Neural progenitor cell (in vitro differentiated cells): ENCODE measurements around the gene PXDN. TPM values are rescaled to one million over a fixed set of nuclear protein-coding genes. Genes with fewer than 3 reads are reported as not detected.

ENCODE experiments used
- DNase-seq: peaks from one replicate; pipeline ENCODE4 v3.0.0-alpha.2; 2016; ENCODE audit warnings: low spot score
- H2AFZ ChIP-seq: fragments of 200-600 bp; sonication (generic); replicated peaks from 2 replicates; pipeline ENCODE4 v1.6.1; 2016; ENCODE audit warnings: antibody characterized with exemption
- H3F3A ChIP-seq: fragments of 200-600 bp; sonication (generic); 2 replicates; pipeline ENCODE4 v1.6.1; 2016; ENCODE audit warnings: antibody characterized with exemption, low read depth
- H3K27ac ChIP-seq: fragments of 200-600 bp; sonication (generic); 2 replicates; pipeline ENCODE4 v1.5.1; 2016; ENCODE audit warnings: mild to moderate bottlenecking
- H3K27me3 ChIP-seq: fragments of 200-600 bp; sonication (generic); 2 replicates; pipeline ENCODE4 v1.6.1; 2016; ENCODE audit warnings: mild to moderate bottlenecking, moderate library complexity
- H3K36me3 ChIP-seq: fragments of 200-600 bp; sonication (generic); 2 replicates; pipeline ENCODE4 v1.5.1; 2016
- H3K4me1 ChIP-seq: fragments of 200-600 bp; sonication (generic); 2 replicates; pipeline ENCODE4 v1.6.1; 2016; ENCODE audit warnings: mixed run types
- H3K4me2 ChIP-seq: fragments of 200-600 bp; sonication (generic); 2 replicates; pipeline ENCODE4 v1.6.1; 2016
- H3K4me3 ChIP-seq: fragments of 200-600 bp; sonication (generic); 2 replicates; pipeline ENCODE4 v1.5.1; 2016
- H3K79me2 ChIP-seq: fragments of 200-600 bp; sonication (generic); 2 replicates; pipeline ENCODE4 v1.6.1; 2016; ENCODE audit warnings: low read depth
- H3K9ac ChIP-seq: fragments of 200-600 bp; sonication (generic); 2 replicates; pipeline ENCODE4 v1.6.1; 2016
- H3K9me3 ChIP-seq: fragments of 200-600 bp; sonication (generic); 2 replicates; pipeline ENCODE4 v1.5.1; 2016; ENCODE audit warnings: low read depth
- H4K20me1 ChIP-seq: fragments of 200-600 bp; sonication (generic); 2 replicates; pipeline ENCODE4 v1.6.1; 2016; ENCODE audit warnings: low read depth
- H3K27ac Mint-ChIP-seq: 3 replicates; pipeline ENCODE4 v1.8.0; 2021; ENCODE audit warnings: mixed read lengths
- H3K27me3 Mint-ChIP-seq: 2 replicates; pipeline ENCODE4 v1.8.0; 2022; ENCODE audit warnings: low read depth, mild to moderate bottlenecking, inconsistent platforms, moderate library complexity, mixed read lengths; ENCODE audit not compliant: insufficient read depth
- H3K36me3 Mint-ChIP-seq: 3 replicates; pipeline ENCODE4 v1.8.0; 2021; ENCODE audit warnings: mixed read lengths
- H3K4me1 Mint-ChIP-seq: 3 replicates; pipeline ENCODE4 v1.8.0; 2021; ENCODE audit warnings: mixed read lengths
- H3K4me3 Mint-ChIP-seq: 3 replicates; pipeline ENCODE4 v1.8.0; 2021; ENCODE audit warnings: mild to moderate bottlenecking, moderate library complexity, mixed read lengths
- H3K9me3 Mint-ChIP-seq: 3 replicates; pipeline ENCODE4 v1.8.0; 2020; ENCODE audit warnings: mixed read lengths
- EZH2 ChIP-seq: fragments of 200-600 bp; sonication (generic); IDR thresholded peaks from 2 replicates; pipeline ENCODE4 v1.6.1; 2017; ENCODE audit warnings: antibody characterized with exemption, mild to moderate bottlenecking, moderate library complexity
- EZH2phosphoT487 ChIP-seq: fragments of 200-600 bp; sonication (generic); IDR thresholded peaks from 2 replicates; pipeline ENCODE4 v1.6.1; 2017; ENCODE audit warnings: antibody characterized with exemption
- total RNA-seq: library from RNA; depleted of rRNA; stranded (reverse); fragments of >200 nt; gene quantifications from 2 replicates; pipeline ENCODE4 v1.2.3, GENCODE V29; 2015; ENCODE audit warnings: low replicate concordance
- TF ChIP-seq, protein P1 (sequence below): fragments of 200-600 bp; sonication (generic); IDR thresholded peaks from 2 replicates; pipeline ENCODE4 v1.5.1; 2017; ENCODE audit warnings: antibody characterized with exemption, mild to moderate bottlenecking

PXDN gene
- total RNA-seq, 1 donor from 2014 or later: 118 TPM

DNA sequence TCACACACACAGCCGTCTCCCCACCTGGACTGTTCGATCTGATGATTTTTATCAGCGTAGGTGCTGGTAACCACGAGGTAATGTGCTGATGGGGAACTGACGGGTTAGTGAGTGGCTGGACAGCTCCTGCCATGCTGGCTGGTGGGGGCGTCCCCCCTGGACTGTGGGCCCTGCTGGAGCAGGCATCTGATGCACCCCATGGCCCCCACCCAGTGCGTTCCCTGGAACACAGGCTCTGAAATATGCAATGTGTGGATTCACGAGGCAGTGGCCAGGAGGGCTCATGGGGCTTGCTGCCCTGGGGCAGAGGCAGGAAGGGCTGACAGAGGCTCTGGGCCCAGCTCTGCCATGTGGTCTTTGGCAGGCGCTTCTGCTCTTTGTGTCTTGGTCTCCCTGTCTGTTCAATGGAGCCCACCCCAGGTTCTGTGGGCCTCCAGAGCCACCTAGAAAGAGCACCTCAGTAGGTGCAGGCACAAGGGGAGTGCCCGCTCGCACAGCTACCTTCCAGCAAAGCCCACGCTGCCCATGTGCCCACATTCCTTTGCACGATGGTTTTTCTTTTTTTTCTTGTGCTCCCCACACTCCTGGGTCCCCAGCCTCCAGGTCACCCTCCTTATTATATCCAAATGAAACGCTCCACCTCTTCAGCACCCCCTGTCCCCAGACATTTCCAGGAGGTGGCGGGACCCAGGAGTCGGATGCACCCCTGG is 10.3 kb upstream of the PXDN start:
- Histone ChIP-seq H3K9me3 (no peaks in the 10 kb centered on the region), H3K4me3 (no peak overlapping the region), H3K4me2 (no peak overlapping the region), H3K36me3 (no peaks in the 10 kb centered on the region), H3K4me1 (no peaks in the 10 kb centered on the region), H3K27ac (no peak overlapping the region), H3K27me3 (no peaks in the 10 kb centered on the region), H3K79me2 (no peaks in the 10 kb centered on the region), H3F3A (no peaks in the 10 kb centered on the region), H2AFZ (no peak overlapping the region), H4K20me1 (no peaks in the 10 kb centered on the region), H3K9ac (no peak overlapping the region)
- no peak for DNase-seq
- Mint-ChIP-seq H3K4me3 (no peak overlapping the region), H3K4me1 (peaks cover 5% of the 10 kb centered on the region), H3K9me3 (peaks cover 39% of the 10 kb centered on the region), H3K27me3 (peaks cover 4% of the 10 kb centered on the region), H3K27ac (peak overlapping the region; percentile 57), H3K36me3 (peaks cover 3% of the 10 kb centered on the region)
- TF ChIP-seq, protein P1, sequence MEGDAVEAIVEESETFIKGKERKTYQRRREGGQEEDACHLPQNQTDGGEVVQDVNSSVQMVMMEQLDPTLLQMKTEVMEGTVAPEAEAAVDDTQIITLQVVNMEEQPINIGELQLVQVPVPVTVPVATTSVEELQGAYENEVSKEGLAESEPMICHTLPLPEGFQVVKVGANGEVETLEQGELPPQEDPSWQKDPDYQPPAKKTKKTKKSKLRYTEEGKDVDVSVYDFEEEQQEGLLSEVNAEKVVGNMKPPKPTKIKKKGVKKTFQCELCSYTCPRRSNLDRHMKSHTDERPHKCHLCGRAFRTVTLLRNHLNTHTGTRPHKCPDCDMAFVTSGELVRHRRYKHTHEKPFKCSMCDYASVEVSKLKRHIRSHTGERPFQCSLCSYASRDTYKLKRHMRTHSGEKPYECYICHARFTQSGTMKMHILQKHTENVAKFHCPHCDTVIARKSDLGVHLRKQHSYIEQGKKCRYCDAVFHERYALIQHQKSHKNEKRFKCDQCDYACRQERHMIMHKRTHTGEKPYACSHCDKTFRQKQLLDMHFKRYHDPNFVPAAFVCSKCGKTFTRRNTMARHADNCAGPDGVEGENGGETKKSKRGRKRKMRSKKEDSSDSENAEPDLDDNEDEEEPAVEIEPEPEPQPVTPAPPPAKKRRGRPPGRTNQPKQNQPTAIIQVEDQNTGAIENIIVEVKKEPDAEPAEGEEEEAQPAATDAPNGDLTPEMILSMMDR: no peak
- TF ChIP-seq EZH2phosphoT487 (no peak), EZH2 (no peak)

DNA sequence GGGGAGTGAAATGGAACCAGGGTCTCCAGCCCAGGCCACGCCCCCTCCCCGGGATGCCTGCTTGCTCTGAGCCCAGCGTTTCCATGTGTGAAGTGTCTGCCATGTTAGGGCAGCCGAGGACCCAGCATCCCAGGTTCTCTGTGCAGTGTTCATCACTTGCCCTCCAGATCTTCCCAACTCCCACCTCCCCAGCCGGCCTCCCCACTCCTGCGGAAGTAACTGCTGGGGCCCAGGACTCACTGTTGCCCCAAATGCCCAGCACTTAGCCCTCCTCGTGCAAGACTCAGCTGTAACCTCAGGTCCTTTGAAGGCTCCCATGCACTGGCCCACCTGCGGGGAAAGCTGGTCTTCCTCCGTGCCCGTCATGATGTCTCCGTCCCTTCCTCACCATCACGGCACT is 9.7 kb upstream of the PXDN start:
- H2AFZ ChIP-seq: no peak overlapping the region
- H3K9ac ChIP-seq: no peak overlapping the region
- no peak overlapping the region for H3K27ac ChIP-seq
- no peak overlapping the region for H3K4me3 Mint-ChIP-seq
- peaks cover 3% of the 10 kb centered on the region for H3K36me3 Mint-ChIP-seq
- no peaks in the 10 kb centered on the region for H3K36me3 ChIP-seq
- TF ChIP-seq, protein P1: no peak
- no peak for TF ChIP-seq EZH2
- no peak for TF ChIP-seq EZH2phosphoT487
- DNase-seq: no peak
- peaks cover 39% of the 10 kb centered on the region for H3K9me3 Mint-ChIP-seq
- no peaks in the 10 kb centered on the region for H3F3A ChIP-seq
- H3K4me3 ChIP-seq: no peak overlapping the region
- no peaks in the 10 kb centered on the region for H3K79me2 ChIP-seq
- no peaks in the 10 kb centered on the region for H4K20me1 ChIP-seq
- no peak overlapping the region for H3K4me2 ChIP-seq
- H3K9me3 ChIP-seq: no peaks in the 10 kb centered on the region
- no peak overlapping the region for H3K27ac Mint-ChIP-seq
- peaks cover 4% of the 10 kb centered on the region for H3K27me3 Mint-ChIP-seq
- H3K4me1 ChIP-seq: no peaks in the 10 kb centered on the region
- H3K4me1 Mint-ChIP-seq: peaks cover 5% of the 10 kb centered on the region
- H3K27me3 ChIP-seq: peaks cover 1% of the 10 kb centered on the region

DNA sequence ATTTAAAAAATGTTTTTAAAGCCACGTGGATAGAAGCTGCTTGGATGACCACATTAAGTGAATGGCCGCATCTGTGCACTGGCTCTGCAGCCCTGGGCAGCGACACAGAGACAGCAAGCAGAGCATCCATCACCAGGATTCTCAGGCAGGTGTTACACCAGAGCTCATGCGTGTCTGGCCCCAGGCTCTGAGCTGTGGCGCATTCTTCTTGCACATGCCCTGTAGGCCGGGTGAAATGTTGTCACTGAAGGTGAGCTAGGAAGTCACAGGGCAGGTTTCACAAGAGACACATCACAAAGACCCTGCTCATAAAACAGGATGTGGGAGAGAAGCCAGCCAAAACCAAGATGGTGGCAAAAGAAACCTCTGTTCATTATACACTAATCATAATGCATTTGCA is 8.4 kb upstream of the PXDN start:
- H3K9ac ChIP-seq: no peak overlapping the region
- no peaks in the 10 kb centered on the region for H3K36me3 ChIP-seq
- no peaks in the 10 kb centered on the region for H4K20me1 ChIP-seq
- H3K4me2 ChIP-seq: no peak overlapping the region
- Mint-ChIP-seq H3K4me1 (peaks cover 5% of the 10 kb centered on the region), H3K4me3 (no peak overlapping the region), H3K27ac (no peak overlapping the region), H3K27me3 (peaks cover 5% of the 10 kb centered on the region), H3K36me3 (peaks cover 4% of the 10 kb centered on the region), H3K9me3 (peaks cover 38% of the 10 kb centered on the region)
- H3K79me2 ChIP-seq: no peaks in the 10 kb centered on the region
- H3K27ac ChIP-seq: no peak overlapping the region
- no peaks in the 10 kb centered on the region for H3F3A ChIP-seq
- no peak for DNase-seq
- H3K4me3 ChIP-seq: no peak overlapping the region
- H3K4me1 ChIP-seq: no peaks in the 10 kb centered on the region
- H3K9me3 ChIP-seq: no peaks in the 10 kb centered on the region
- H2AFZ ChIP-seq: no peak overlapping the region
- peaks cover 14% of the 10 kb centered on the region for H3K27me3 ChIP-seq
- TF ChIP-seq, protein P1: no peak
- TF ChIP-seq EZH2phosphoT487: no peak
- TF ChIP-seq EZH2: no peak
